Esophagus squamous epithelium (tissue), 5 donors: Measurements from ENCODE around the gene WNT9B. TPM values are rescaled to one million over a fixed set of nuclear protein-coding genes. Genes with fewer than 3 reads are reported as not detected.
A peak's percentile ranks its signal among the peaks of the same experiment; 100 is the strongest.
"Not testable (repeated sequence)": the region's sequence is repeated elsewhere in the genome, so short reads cannot be mapped to it uniquely, and the experiment has no call there.

ENCODE experiments used
- DNase-seq: peaks from one replicate; lab custom pipeline; 2025; lab: John Stamatoyannopoulos, UW
- H3K27ac ChIP-seq, 4 donors: fragments of 200-600 bp; sonication (generic); one replicate each; pipeline ENCODE4 v1.5.1; 2016 to 2019; ENCODE audit warnings: mild to moderate bottlenecking in 1 of 4
- H3K27me3 ChIP-seq, 4 donors: fragments of 200-600 bp; sonication (generic); 1 replicate in 3 of 4; 2 replicates in 1 of 4; pipeline versions ENCODE4 v1.5.1 to v1.6.0; 2017 to 2021; ENCODE audit warnings: antibody characterized with exemption in 1 of 4
- H3K36me3 ChIP-seq, 3 donors: fragments of 200-600 bp; sonication (generic); one replicate each; pipeline ENCODE4 v1.5.1; 2016 to 2019
- H3K4me1 ChIP-seq, 3 donors: fragments of 200-600 bp; sonication (generic); one replicate each; pipeline ENCODE4 v1.5.1; 2017 to 2019
- H3K4me3 ChIP-seq, 4 donors: fragments of 200-600 bp; sonication (generic); 1 replicate in 3 of 4; 2 replicates in 1 of 4; pipeline ENCODE4 v1.5.1; 2016 to 2019; ENCODE audit warnings: mild to moderate bottlenecking in 2 of 4, moderate library complexity in 1 of 4
- H3K9me3 ChIP-seq, 3 donors: fragments of 200-600 bp; sonication (generic); one replicate each; pipeline ENCODE4 v1.5.1; 2016 to 2019
- POLR2A ChIP-seq, 4 donors: fragments of 450-650 bp; IDR thresholded peaks; one replicate each; pipeline ENCODE4 v1.6.1; 2017; ENCODE audit warnings: antibody characterized with exemption in 4 of 4, mild to moderate bottlenecking in 4 of 4, moderate library complexity in 3 of 4
- WGBS, 2 donors: methylation state at CpG; one replicate each; pipeline ENCODE4 v1.1.5; 2018; 5-methylcytosine and 5-hydroxymethylcytosine counted together
- intact Hi-C: fragments of 100-400 bp; cut with DNase I; formaldehyde crosslinking; loops from one replicate; pipeline ENCODE4 v1.15.0; 2022
- total RNA-seq, 4 donors: library from RNA; depleted of rRNA; stranded (reverse); fragments of >200 nt; gene quantifications; one replicate each; pipeline ENCODE4 v1.1.0, GENCODE V29; 2016
- TF ChIP-seq, protein P1 (sequence below), 6 experiments: fragments of 450-650 bp in 4 of 6; fragments of 200-600 bp in 2 of 6; sonication (generic) in 2 of 6; IDR thresholded peaks; one replicate each; pipeline ENCODE4 v1.5.1; 2016 to 2019; ENCODE audit warnings: antibody characterized with exemption in 6 of 6, mild to moderate bottlenecking in 4 of 6, moderate library complexity in 4 of 6
- donor health status: DM: yes; HTN: yes; CAD: no.

Gene WNT9B
- total RNA-seq, 4 donors from 2014 or later = 0.19 to 0.26 TPM; not detected in 2

GRCh38 chr17:46837521-46837920 is 13.9 kb upstream of the WNT9B start:
- DNase-seq = no peak
- H3K9me3 ChIP-seq = no peaks in the 10 kb centered on the region
- H3K27me3 ChIP-seq = peaks cover 0 to 41% (median 0%) of the 10 kb centered on the region in 4 donors
- intact Hi-C loops = no loop called here
- no peaks in the 10 kb centered on the region for H3K36me3 ChIP-seq
- H3K27ac ChIP-seq = no peak overlapping the region
- peaks cover 1 to 32% (median 13%) of the 10 kb centered on the region in 3 donors for H3K4me1 ChIP-seq
- WGBS, 2 donors = 72 to 84% methylated on average over 2 to 4 of the region's 4 CpGs
- no peak for TF ChIP-seq POLR2A (IDR thresholded peaks at IDR 0.05)
- TF ChIP-seq, protein P1, sequence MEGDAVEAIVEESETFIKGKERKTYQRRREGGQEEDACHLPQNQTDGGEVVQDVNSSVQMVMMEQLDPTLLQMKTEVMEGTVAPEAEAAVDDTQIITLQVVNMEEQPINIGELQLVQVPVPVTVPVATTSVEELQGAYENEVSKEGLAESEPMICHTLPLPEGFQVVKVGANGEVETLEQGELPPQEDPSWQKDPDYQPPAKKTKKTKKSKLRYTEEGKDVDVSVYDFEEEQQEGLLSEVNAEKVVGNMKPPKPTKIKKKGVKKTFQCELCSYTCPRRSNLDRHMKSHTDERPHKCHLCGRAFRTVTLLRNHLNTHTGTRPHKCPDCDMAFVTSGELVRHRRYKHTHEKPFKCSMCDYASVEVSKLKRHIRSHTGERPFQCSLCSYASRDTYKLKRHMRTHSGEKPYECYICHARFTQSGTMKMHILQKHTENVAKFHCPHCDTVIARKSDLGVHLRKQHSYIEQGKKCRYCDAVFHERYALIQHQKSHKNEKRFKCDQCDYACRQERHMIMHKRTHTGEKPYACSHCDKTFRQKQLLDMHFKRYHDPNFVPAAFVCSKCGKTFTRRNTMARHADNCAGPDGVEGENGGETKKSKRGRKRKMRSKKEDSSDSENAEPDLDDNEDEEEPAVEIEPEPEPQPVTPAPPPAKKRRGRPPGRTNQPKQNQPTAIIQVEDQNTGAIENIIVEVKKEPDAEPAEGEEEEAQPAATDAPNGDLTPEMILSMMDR (IDR thresholded peaks at IDR 0.05) = no peak
- no peak overlapping the region for H3K4me3 ChIP-seq

GRCh38 chr17:46839211-46839610 is 12.2 kb upstream of the WNT9B start:
- no peak overlapping the region for H3K4me3 ChIP-seq
- TF ChIP-seq, protein P1 (IDR thresholded peaks at IDR 0.05) = no peak
- no peak for TF ChIP-seq POLR2A (IDR thresholded peaks at IDR 0.05)
- H3K36me3 ChIP-seq = no peaks in the 10 kb centered on the region
- H3K27me3 ChIP-seq = peaks cover 0 to 51% (median 0%) of the 10 kb centered on the region in 4 donors
- H3K9me3 ChIP-seq = peaks cover 0 to 5% (median 0%) of the 10 kb centered on the region in 3 donors
- no peak overlapping the region for H3K27ac ChIP-seq
- H3K4me1 ChIP-seq = peaks cover 0 to 16% (median 0%) of the 10 kb centered on the region in 3 donors
- WGBS, 2 donors = 93 to 100% methylated on average over 4 to 5 of the region's 5 CpGs
- intact Hi-C loops = no loop called here
- DNase-seq = no peak

DNA sequence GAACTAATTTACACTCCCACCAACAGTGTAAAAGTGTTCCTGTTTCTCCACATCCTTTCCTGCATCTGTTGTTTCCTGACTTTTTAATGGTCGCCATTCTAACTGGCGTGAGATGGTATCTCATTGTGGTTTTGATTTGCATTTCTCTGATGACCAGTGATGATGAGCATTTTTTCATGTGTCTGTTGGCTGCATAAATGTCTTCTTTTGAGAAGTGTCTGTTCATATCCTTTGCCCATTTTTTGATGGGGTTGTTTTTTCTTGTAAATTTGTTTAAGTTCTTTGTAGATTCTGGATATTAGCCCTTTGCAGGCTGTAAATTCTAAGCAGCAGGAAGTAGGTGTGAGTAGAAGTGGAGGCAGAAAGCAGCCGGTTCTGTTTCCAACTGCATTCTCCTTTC is 10.8 kb upstream of the WNT9B start:
- WGBS, 2 donors = 40 to 47% methylated on average over 3 of the region's 3 CpGs
- H3K4me1 ChIP-seq = peaks cover 0 to 14% (median 0%) of the 10 kb centered on the region in 3 donors
- H3K27ac ChIP-seq, intact Hi-C loops, H3K9me3 ChIP-seq, H3K4me3 ChIP-seq, H3K36me3 ChIP-seq, DNase-seq: not testable (repeated sequence)
- peaks cover 0 to 58% (median 0%) of the 10 kb centered on the region in 4 donors for H3K27me3 ChIP-seq

DNA sequence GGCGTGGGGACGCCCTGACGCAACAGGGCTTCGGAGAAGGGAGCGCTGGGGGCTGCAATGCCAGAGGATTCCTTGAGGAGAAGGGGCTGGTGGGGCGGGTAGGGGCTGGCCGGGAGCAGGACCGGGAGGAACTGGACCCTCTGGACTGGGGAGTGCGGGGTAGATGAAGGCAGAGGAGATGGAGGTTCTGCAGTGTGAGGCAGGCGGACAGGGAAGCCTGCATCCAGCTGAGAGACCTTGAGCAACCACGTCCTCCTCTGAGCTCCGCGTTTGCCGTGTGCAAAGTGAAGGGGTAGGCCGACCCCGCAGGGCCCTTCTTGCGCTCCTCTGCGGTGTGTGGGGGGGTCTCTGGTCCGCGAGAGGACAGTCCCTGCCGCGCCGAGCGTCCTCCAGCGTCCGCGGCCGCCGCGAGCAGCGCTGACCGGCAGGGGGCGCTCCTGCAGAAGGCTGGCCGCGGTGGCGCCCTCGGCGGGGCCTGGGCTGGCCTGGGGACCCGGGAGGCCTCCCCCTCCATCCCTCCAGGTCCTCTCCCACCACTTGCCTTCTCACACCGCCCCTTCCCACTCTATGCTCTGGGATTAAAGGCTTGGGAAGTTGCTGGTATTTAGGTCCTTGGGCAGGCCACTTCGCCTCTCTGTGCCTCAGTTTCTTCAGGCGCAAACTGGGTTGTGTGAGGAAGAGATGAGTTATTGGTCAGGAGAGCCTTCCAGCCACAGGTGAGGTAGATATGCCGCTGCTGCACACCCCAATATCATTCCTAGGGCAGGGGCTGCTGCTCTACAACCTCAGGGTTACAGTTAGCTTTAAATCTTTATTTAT is 9.6 kb upstream of the WNT9B start:
- no peak for DNase-seq
- H3K4me3 ChIP-seq = no peak overlapping the region
- peaks cover 0 to 5% (median 0%) of the 10 kb centered on the region in 3 donors for H3K9me3 ChIP-seq
- H3K27ac ChIP-seq = no peak overlapping the region
- H3K27me3 ChIP-seq = peaks cover 0 to 62% (median 0%) of the 10 kb centered on the region in 4 donors
- peaks cover 0 to 8% (median 0%) of the 10 kb centered on the region in 3 donors for H3K4me1 ChIP-seq
- H3K36me3 ChIP-seq = no peaks in the 10 kb centered on the region
- TF ChIP-seq POLR2A (IDR thresholded peaks at IDR 0.05) = no peak
- TF ChIP-seq, protein P1 (IDR thresholded peaks at IDR 0.05) = peak; percentile 23 to 78 (median 63)
- 18 to 41% methylated on average over 10 to 32 of the region's 43 CpGs for WGBS, 2 donors
- intact Hi-C loops = no loop called here

- H3K4me3 ChIP-seq = no peak overlapping the region
- intact Hi-C loops = no loop called here
- H3K9me3 ChIP-seq = peaks cover 0 to 5% (median 0%) of the 10 kb centered on the region in 3 donors
- WGBS, 2 donors = 88 to 90% methylated on average over 3 of the region's 3 CpGs
- peaks cover 0 to 60% (median 0%) of the 10 kb centered on the region in 4 donors for H3K27me3 ChIP-seq
- no peak overlapping the region for H3K27ac ChIP-seq
- no peaks in the 10 kb centered on the region for H3K36me3 ChIP-seq
- peaks cover 0 to 8% (median 0%) of the 10 kb centered on the region in 3 donors for H3K4me1 ChIP-seq
- DNase-seq = no peak
- TF ChIP-seq, protein P1 (IDR thresholded peaks at IDR 0.05) = peak in 1 of 6 experiments; percentile 45
- TF ChIP-seq POLR2A (IDR thresholded peaks at IDR 0.05) = no peak
Measured at GRCh38 chr17:46842835-46843234, 8.5 kb upstream of the WNT9B start.
